WTC11 (cell line): ENCODE results near the gene SLCO2A1.

Experiments
- CREB1 ChIP-seq: sonication (generic); formaldehyde crosslinking; IDR thresholded peaks from 2 replicates; pipeline ENCODE4 v1.8.0; 2023; ENCODE audit warnings: mild to moderate bottlenecking, missing genetic modification reagents
- ETV6 ChIP-seq: sonication (generic); formaldehyde crosslinking; IDR thresholded peaks from 2 replicates; pipeline ENCODE4 v1.8.1; 2022; ENCODE audit warnings: mild to moderate bottlenecking, missing genetic modification reagents
- MXD4 ChIP-seq: fragments of 250-450 bp; sonication (Bioruptor Pico); IDR thresholded peaks from 2 replicates; pipeline ENCODE4 v1.8.0; 2021; ENCODE audit warnings: mild to moderate bottlenecking, moderate library complexity, borderline replicate concordance
- NR3C1 ChIP-seq: sonication (generic); formaldehyde crosslinking; conservative IDR thresholded peaks from 2 replicates; pipeline ENCODE4 v1.8.1; 2023; ENCODE audit warnings: low read depth, mild to moderate bottlenecking, missing genetic modification reagents
- TP53 ChIP-seq: sonication (generic); formaldehyde crosslinking; IDR thresholded peaks from 2 replicates; pipeline ENCODE4 v1.8.1; 2023; ENCODE audit warnings: mild to moderate bottlenecking, missing genetic modification reagents
- ZNF121 ChIP-seq: sonication (generic); formaldehyde crosslinking; IDR thresholded peaks from 2 replicates; pipeline ENCODE4 v1.8.0; 2023; ENCODE audit warnings: missing genetic modification reagents
- TF ChIP-seq, protein P1 (sequence below): sonication (generic); formaldehyde crosslinking; IDR thresholded peaks from 2 replicates; pipeline ENCODE4 v1.8.0; 2022; ENCODE audit warnings: mild to moderate bottlenecking, missing genetic modification reagents
- TF ChIP-seq, protein P2 (sequence below): fragments of 200-600 bp; IDR thresholded peaks from 2 replicates; pipeline ENCODE4 v1.8.0; 2022; ENCODE audit warnings: antibody characterized with exemption
- TF ChIP-seq, protein P3 (sequence below): sonication (generic); formaldehyde crosslinking; conservative IDR thresholded peaks from 2 replicates; pipeline ENCODE4 v1.8.1; 2023; ENCODE audit warnings: mild to moderate bottlenecking, low read depth, missing genetic modification reagents, moderate library complexity
- TF ChIP-seq, protein P4 (sequence below): sonication (generic); formaldehyde crosslinking; IDR thresholded peaks from 2 replicates; pipeline ENCODE4 v1.8.1; 2023; ENCODE audit warnings: mild to moderate bottlenecking, missing genetic modification reagents, moderate library complexity
- TF ChIP-seq, protein P5 (sequence below): sonication (generic); formaldehyde crosslinking; IDR thresholded peaks from 2 replicates; pipeline ENCODE4 v1.8.0; 2022; ENCODE audit warnings: missing genetic modification reagents

DNA sequence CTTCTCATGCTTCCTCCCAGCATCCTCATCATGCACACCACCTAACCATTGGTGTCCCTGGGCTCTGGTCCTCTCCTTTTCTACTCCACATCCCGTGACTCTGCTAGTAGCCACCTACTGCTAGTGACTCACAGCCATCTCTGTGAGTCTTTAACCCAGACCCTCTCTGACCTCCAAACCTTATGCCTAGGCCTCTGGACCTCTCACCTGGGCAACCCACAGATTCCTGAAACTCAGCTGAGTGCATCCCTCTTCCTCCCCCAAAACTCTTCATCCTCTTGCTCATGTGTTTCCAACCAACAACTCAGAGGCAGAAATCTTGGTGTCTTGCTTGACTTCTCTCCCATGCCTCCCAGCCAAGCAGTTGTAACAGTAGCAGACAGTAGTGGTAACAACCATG is 20.0 kb upstream of the SLCO2A1 start:
- TF ChIP-seq, protein P1, sequence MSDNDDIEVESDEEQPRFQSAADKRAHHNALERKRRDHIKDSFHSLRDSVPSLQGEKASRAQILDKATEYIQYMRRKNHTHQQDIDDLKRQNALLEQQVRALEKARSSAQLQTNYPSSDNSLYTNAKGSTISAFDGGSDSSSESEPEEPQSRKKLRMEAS (CRISPR knock-in tag): no peak
- TF ChIP-seq ZNF121: no peak
- TF ChIP-seq, protein P2, sequence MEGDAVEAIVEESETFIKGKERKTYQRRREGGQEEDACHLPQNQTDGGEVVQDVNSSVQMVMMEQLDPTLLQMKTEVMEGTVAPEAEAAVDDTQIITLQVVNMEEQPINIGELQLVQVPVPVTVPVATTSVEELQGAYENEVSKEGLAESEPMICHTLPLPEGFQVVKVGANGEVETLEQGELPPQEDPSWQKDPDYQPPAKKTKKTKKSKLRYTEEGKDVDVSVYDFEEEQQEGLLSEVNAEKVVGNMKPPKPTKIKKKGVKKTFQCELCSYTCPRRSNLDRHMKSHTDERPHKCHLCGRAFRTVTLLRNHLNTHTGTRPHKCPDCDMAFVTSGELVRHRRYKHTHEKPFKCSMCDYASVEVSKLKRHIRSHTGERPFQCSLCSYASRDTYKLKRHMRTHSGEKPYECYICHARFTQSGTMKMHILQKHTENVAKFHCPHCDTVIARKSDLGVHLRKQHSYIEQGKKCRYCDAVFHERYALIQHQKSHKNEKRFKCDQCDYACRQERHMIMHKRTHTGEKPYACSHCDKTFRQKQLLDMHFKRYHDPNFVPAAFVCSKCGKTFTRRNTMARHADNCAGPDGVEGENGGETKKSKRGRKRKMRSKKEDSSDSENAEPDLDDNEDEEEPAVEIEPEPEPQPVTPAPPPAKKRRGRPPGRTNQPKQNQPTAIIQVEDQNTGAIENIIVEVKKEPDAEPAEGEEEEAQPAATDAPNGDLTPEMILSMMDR: no peak
- TF ChIP-seq, protein P3, sequence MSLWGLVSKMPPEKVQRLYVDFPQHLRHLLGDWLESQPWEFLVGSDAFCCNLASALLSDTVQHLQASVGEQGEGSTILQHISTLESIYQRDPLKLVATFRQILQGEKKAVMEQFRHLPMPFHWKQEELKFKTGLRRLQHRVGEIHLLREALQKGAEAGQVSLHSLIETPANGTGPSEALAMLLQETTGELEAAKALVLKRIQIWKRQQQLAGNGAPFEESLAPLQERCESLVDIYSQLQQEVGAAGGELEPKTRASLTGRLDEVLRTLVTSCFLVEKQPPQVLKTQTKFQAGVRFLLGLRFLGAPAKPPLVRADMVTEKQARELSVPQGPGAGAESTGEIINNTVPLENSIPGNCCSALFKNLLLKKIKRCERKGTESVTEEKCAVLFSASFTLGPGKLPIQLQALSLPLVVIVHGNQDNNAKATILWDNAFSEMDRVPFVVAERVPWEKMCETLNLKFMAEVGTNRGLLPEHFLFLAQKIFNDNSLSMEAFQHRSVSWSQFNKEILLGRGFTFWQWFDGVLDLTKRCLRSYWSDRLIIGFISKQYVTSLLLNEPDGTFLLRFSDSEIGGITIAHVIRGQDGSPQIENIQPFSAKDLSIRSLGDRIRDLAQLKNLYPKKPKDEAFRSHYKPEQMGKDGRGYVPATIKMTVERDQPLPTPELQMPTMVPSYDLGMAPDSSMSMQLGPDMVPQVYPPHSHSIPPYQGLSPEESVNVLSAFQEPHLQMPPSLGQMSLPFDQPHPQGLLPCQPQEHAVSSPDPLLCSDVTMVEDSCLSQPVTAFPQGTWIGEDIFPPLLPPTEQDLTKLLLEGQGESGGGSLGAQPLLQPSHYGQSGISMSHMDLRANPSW: no peak
- TF ChIP-seq CREB1 (CRISPR knock-in tag): no peak
- no peak for TF ChIP-seq MXD4 (CRISPR knock-in tag)
- TF ChIP-seq, protein P4, sequence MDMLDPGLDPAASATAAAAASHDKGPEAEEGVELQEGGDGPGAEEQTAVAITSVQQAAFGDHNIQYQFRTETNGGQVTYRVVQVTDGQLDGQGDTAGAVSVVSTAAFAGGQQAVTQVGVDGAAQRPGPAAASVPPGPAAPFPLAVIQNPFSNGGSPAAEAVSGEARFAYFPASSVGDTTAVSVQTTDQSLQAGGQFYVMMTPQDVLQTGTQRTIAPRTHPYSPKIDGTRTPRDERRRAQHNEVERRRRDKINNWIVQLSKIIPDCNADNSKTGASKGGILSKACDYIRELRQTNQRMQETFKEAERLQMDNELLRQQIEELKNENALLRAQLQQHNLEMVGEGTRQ (CRISPR knock-in tag): no peak
- no peak for TF ChIP-seq ETV6 (CRISPR knock-in tag)
- no peak for TF ChIP-seq TP53
- no peak for TF ChIP-seq NR3C1
- TF ChIP-seq, protein P5, sequence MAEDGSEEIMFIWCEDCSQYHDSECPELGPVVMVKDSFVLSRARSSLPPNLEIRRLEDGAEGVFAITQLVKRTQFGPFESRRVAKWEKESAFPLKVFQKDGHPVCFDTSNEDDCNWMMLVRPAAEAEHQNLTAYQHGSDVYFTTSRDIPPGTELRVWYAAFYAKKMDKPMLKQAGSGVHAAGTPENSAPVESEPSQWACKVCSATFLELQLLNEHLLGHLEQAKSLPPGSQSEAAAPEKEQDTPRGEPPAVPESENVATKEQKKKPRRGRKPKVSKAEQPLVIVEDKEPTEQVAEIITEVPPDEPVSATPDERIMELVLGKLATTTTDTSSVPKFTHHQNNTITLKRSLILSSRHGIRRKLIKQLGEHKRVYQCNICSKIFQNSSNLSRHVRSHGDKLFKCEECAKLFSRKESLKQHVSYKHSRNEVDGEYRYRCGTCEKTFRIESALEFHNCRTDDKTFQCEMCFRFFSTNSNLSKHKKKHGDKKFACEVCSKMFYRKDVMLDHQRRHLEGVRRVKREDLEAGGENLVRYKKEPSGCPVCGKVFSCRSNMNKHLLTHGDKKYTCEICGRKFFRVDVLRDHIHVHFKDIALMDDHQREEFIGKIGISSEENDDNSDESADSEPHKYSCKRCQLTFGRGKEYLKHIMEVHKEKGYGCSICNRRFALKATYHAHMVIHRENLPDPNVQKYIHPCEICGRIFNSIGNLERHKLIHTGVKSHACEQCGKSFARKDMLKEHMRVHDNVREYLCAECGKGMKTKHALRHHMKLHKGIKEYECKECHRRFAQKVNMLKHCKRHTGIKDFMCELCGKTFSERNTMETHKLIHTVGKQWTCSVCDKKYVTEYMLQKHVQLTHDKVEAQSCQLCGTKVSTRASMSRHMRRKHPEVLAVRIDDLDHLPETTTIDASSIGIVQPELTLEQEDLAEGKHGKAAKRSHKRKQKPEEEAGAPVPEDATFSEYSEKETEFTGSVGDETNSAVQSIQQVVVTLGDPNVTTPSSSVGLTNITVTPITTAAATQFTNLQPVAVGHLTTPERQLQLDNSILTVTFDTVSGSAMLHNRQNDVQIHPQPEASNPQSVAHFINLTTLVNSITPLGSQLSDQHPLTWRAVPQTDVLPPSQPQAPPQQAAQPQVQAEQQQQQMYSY: no peak
